ENCODE data around the gene NUTM2A.
"Not testable (repeated sequence)": the region's sequence is repeated elsewhere in the genome, so short reads cannot be mapped to it uniquely, and the experiment has no call there.

NUTM2A gene

GRCh38 chr10:87228247-87228646 lies 3.0 kb downstream of the NUTM2A start:
- H3F3A ChIP-seq (ENCODE audit: control insufficient read depth, insufficient read depth); H3K9me3 ChIP-seq (ENCODE audit: control insufficient read depth, insufficient read depth, low read length); H3K9me2 ChIP-seq (replicated peaks; ENCODE audit: control insufficient read depth, low read length); H3K4me3 ChIP-seq (ENCODE audit: low read length); H3K27me3 ChIP-seq (ENCODE audit: control insufficient read depth, low read length); H3K4me2 ChIP-seq (ENCODE audit: low read length); H3K79me2 ChIP-seq (ENCODE audit: control insufficient read depth, low read length); H4K20me1 ChIP-seq (ENCODE audit: control insufficient read depth, insufficient read depth, low read depth, low read length); H3K36me3 ChIP-seq (ENCODE audit: control insufficient read depth, low read length); H3K27ac ChIP-seq (ENCODE audit: low read depth, low read length); H3K4me1 ChIP-seq (ENCODE audit: control insufficient read depth, low read length): not testable (repeated sequence)

GRCh38 chr10:87229211-87229610 lies 4.0 kb downstream of the NUTM2A start:
- not testable (repeated sequence) for H3K9me3 ChIP-seq (ENCODE audit: control insufficient read depth, insufficient read depth, low read length); H3K27ac ChIP-seq (ENCODE audit: low read depth, low read length); H3K36me3 ChIP-seq (ENCODE audit: control insufficient read depth, low read length); H3K27me3 ChIP-seq (ENCODE audit: control insufficient read depth, low read length); H3K9me2 ChIP-seq (replicated peaks; ENCODE audit: control insufficient read depth, low read length); H4K20me1 ChIP-seq (ENCODE audit: control insufficient read depth, insufficient read depth, low read depth, low read length); H3K4me1 ChIP-seq (ENCODE audit: control insufficient read depth, low read length); H3K79me2 ChIP-seq (ENCODE audit: control insufficient read depth, low read length); H3K4me3 ChIP-seq (ENCODE audit: low read length); H3F3A ChIP-seq (ENCODE audit: control insufficient read depth, insufficient read depth); H3K4me2 ChIP-seq (ENCODE audit: low read length)

- H3F3A ChIP-seq (ENCODE audit: control insufficient read depth, insufficient read depth); H3K4me3 ChIP-seq (ENCODE audit: low read length); H3K27me3 ChIP-seq (ENCODE audit: control insufficient read depth, low read length); H4K20me1 ChIP-seq (ENCODE audit: control insufficient read depth, insufficient read depth, low read depth, low read length); H3K4me1 ChIP-seq (ENCODE audit: control insufficient read depth, low read length); H3K4me2 ChIP-seq (ENCODE audit: low read length); H3K9me3 ChIP-seq (ENCODE audit: control insufficient read depth, insufficient read depth, low read length); H3K9me2 ChIP-seq (replicated peaks; ENCODE audit: control insufficient read depth, low read length); H3K36me3 ChIP-seq (ENCODE audit: control insufficient read depth, low read length); H3K27ac ChIP-seq (ENCODE audit: low read depth, low read length); H3K79me2 ChIP-seq (ENCODE audit: control insufficient read depth, low read length): not testable (repeated sequence)
These were observed 9.6 kb downstream of the NUTM2A start for GRCh38 chr10:87234854-87235253.

GRCh38 chr10:87237244-87237643 lies 12.0 kb downstream of the NUTM2A start:
- not testable (repeated sequence) for H3K9me2 ChIP-seq (replicated peaks; ENCODE audit: control insufficient read depth, low read length); H3K79me2 ChIP-seq (ENCODE audit: control insufficient read depth, low read length); H3K4me1 ChIP-seq (ENCODE audit: control insufficient read depth, low read length); H4K20me1 ChIP-seq (ENCODE audit: control insufficient read depth, insufficient read depth, low read depth, low read length); H3K9me3 ChIP-seq (ENCODE audit: control insufficient read depth, insufficient read depth, low read length); H3K27me3 ChIP-seq (ENCODE audit: control insufficient read depth, low read length); H3K36me3 ChIP-seq (ENCODE audit: control insufficient read depth, low read length); H3K4me2 ChIP-seq (ENCODE audit: low read length); H3K4me3 ChIP-seq (ENCODE audit: low read length); H3F3A ChIP-seq (ENCODE audit: control insufficient read depth, insufficient read depth); H3K27ac ChIP-seq (ENCODE audit: low read depth, low read length)

GRCh38 chr10:87239346-87239808 lies 14.1 kb downstream of the NUTM2A start:
- not testable (repeated sequence) for H3K4me1 ChIP-seq (ENCODE audit: control insufficient read depth, low read length); H4K20me1 ChIP-seq (ENCODE audit: control insufficient read depth, insufficient read depth, low read depth, low read length); H3K9me3 ChIP-seq (ENCODE audit: control insufficient read depth, insufficient read depth, low read length); H3K36me3 ChIP-seq (ENCODE audit: control insufficient read depth, low read length); H3K27ac ChIP-seq (ENCODE audit: low read depth, low read length); H3K27me3 ChIP-seq (ENCODE audit: control insufficient read depth, low read length); H3K79me2 ChIP-seq (ENCODE audit: control insufficient read depth, low read length); H3K9me2 ChIP-seq (replicated peaks; ENCODE audit: control insufficient read depth, low read length); H3K4me2 ChIP-seq (ENCODE audit: low read length); H3F3A ChIP-seq (ENCODE audit: control insufficient read depth, insufficient read depth); H3K4me3 ChIP-seq (ENCODE audit: low read length)

GRCh38 chr10:87242192-87242591 lies 16.9 kb downstream of the NUTM2A start:
- H4K20me1 ChIP-seq (ENCODE audit: control insufficient read depth, insufficient read depth, low read depth, low read length); H3K27ac ChIP-seq (ENCODE audit: low read depth, low read length); H3K4me1 ChIP-seq (ENCODE audit: control insufficient read depth, low read length); H3K27me3 ChIP-seq (ENCODE audit: control insufficient read depth, low read length); H3K4me3 ChIP-seq (ENCODE audit: low read length); H3K9me2 ChIP-seq (replicated peaks; ENCODE audit: control insufficient read depth, low read length); H3K79me2 ChIP-seq (ENCODE audit: control insufficient read depth, low read length); H3K36me3 ChIP-seq (ENCODE audit: control insufficient read depth, low read length); H3F3A ChIP-seq (ENCODE audit: control insufficient read depth, insufficient read depth); H3K9me3 ChIP-seq (ENCODE audit: control insufficient read depth, insufficient read depth, low read length); H3K4me2 ChIP-seq (ENCODE audit: low read length): not testable (repeated sequence)

- not testable (repeated sequence) for H4K20me1 ChIP-seq (ENCODE audit: control insufficient read depth, insufficient read depth, low read depth, low read length); H3K9me2 ChIP-seq (replicated peaks; ENCODE audit: control insufficient read depth, low read length); H3K27me3 ChIP-seq (ENCODE audit: control insufficient read depth, low read length); H3F3A ChIP-seq (ENCODE audit: control insufficient read depth, insufficient read depth); H3K4me2 ChIP-seq (ENCODE audit: low read length); H3K4me1 ChIP-seq (ENCODE audit: control insufficient read depth, low read length); H3K79me2 ChIP-seq (ENCODE audit: control insufficient read depth, low read length); H3K9me3 ChIP-seq (ENCODE audit: control insufficient read depth, insufficient read depth, low read length); H3K27ac ChIP-seq (ENCODE audit: low read depth, low read length); H3K4me3 ChIP-seq (ENCODE audit: low read length); H3K36me3 ChIP-seq (ENCODE audit: control insufficient read depth, low read length)
These were observed 22.1 kb downstream of the NUTM2A start for GRCh38 chr10:87247335-87247734.

GRCh38 chr10:87248818-87249353 lies 23.6 kb downstream of the NUTM2A start:
- not testable (repeated sequence) for H3K27me3 ChIP-seq (ENCODE audit: control insufficient read depth, low read length); H4K20me1 ChIP-seq (ENCODE audit: control insufficient read depth, insufficient read depth, low read depth, low read length); H3K4me3 ChIP-seq (ENCODE audit: low read length); H3K9me3 ChIP-seq (ENCODE audit: control insufficient read depth, insufficient read depth, low read length); H3K4me2 ChIP-seq (ENCODE audit: low read length); H3K9me2 ChIP-seq (replicated peaks; ENCODE audit: control insufficient read depth, low read length); H3K79me2 ChIP-seq (ENCODE audit: control insufficient read depth, low read length); H3K36me3 ChIP-seq (ENCODE audit: control insufficient read depth, low read length); H3F3A ChIP-seq (ENCODE audit: control insufficient read depth, insufficient read depth); H3K27ac ChIP-seq (ENCODE audit: low read depth, low read length); H3K4me1 ChIP-seq (ENCODE audit: control insufficient read depth, low read length)

Data from DOHH2 (cell line).